GM21381 (cell line): Measurements from ENCODE around the gene APOBEC3B.
"Not testable (repeated sequence)": the region's sequence is repeated elsewhere in the genome, so short reads cannot be mapped to it uniquely, and the experiment has no call there.

ENCODE experiments used
- ATAC-seq: cut with Tn5 transposase; IDR thresholded peaks from one replicate; pipeline ENCODE4 v1.9.1; 2021; ENCODE audit warnings: mild to moderate bottlenecking, moderate library complexity; ENCODE audit not compliant: unreplicated experiment

Gene APOBEC3B

DNA sequence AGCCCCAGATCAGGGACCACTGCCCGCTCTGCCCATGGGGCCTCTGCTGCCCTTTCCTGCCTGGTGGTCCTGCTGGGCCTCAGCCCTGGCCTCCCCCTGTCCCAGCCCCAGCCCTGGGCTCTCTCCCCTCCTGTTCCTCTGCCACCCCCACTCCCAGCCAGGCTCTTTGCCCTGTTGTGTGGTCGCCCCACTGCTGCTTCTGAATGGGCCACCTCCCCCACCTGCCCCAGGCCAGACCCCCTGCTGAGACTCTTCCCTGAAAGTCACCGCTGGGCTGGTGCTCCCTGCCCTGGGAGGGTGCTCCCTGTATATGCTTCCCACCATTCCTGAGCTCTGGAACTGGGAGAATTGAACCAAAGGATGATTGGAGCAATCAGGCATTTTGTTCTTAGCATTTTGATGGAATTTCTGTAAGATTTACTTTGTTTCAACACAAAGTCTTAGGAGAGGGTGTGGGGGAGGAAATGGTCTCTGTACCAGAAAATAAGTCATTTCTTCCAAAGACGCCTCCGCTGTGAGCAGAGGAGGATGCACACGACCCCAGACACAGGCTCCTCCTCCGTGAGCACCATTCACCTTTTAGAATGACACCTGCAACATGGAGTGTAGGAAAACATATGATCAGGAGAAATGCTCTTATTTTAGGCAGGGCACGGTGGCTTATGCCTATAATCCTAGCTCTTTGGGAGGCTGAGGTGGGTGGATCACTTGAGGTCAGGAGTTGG lies 5.2 kb downstream of the APOBEC3B start:
- no peak for ATAC-seq

DNA sequence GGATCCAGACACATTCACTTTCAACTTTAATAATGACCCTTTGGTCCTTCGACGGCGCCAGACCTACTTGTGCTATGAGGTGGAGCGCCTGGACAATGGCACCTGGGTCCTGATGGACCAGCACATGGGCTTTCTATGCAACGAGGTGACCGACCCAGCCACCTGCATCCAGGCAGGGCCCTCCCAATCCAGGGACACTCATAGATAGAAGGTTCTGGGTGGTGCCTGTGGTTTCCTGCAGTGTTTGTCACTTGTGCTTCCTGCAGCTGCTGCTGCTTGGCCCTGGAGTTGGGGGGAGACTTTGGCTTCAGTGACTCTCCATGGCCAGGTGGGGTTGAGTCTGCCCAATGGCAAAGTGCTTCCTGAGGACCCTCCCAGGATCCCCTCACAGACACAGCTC lies 7.3 kb downstream of the APOBEC3B start:
- ATAC-seq: no peak

DNA sequence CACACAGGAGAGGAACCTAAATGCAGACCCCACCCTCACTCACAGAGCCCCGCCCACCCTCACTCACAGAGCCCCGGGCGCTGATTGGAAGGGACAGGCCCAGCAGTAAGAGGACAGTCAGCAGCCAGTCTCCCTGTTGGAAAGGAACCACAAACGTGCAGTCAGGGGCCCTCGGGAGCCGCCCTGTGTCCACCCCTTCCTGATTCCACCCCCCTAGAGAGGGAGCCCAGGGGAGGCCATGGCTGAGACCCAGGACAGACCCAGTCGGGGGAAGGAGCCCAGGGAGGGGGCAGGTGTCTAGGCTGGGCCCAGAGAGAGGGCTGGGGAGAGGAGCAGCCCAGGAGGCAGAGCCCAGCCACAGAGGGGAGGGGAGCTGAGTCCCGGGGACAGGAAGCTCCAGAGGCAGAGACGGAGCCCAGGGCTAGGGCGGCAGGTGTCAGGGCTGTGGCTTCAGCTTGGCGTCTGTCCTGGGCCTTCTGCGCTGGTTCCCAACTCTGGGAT lies 10.8 kb downstream of the APOBEC3B start:
- ATAC-seq: not testable (repeated sequence)

DNA sequence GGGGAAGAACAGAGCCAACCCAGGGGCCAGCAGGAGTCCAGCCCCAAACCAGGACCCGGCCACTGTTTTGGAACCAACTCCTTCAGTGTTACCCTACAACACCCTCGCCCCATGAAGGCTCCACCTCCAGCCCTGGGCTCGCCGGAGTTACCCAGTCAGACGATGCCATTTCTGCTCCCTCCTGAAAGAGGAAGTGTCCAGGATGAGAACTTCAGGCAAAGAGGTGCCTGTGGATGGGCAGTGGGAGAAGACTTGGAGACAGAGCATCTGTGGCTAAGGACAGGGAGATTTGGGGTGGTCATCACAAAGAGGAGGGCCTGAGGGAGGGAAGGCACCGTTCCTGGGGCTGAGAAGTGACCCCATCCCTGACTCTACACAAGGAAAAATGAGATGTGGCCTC lies 14.0 kb downstream of the APOBEC3B start:
- ATAC-seq: no peak

DNA sequence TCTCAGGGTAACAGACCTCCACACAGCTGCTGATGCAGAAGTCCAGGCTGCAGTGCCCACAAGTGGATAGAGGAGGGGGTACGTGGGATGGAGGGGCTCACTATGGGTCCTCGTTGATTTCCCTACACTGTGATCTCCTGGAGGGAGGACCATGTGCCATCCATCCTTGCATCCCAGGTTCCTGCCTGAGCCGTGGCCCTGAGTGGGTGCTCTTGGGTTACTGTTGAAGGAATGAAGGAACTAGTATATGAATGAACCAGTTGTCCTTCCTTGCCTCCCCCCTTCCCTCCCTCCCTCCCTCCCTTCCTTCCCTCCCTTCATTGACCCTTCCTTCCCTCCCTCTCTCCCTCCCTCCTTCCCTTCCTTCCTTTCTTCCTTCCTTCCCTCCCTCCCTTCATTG lies 15.4 kb downstream of the APOBEC3B start:
- ATAC-seq: no peak

DNA sequence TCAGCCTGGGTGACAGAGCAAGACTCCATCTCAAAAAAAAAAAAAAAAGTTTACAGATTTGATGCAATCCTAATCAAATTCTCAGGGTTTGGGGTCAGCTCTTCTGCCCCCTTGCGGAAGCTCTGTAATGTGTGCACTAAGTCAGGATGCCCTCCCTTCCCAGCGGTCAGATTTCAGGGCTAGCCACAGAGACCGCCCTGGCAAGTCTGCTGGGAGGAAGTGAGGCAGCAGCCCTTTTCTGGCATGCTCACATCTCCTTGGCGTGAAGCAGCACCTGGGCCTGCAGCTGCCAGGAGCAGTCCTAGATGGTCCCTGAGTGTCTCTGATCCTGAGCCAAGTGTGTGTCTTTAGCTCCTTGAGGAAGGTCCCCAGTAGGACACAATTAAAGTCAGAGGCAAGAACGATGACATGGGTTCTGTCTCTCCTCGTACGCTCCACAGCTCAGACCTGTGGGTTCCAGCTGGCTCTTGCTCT lies 21.1 kb downstream of the APOBEC3B start:
- ATAC-seq: peak; percentile 78

DNA sequence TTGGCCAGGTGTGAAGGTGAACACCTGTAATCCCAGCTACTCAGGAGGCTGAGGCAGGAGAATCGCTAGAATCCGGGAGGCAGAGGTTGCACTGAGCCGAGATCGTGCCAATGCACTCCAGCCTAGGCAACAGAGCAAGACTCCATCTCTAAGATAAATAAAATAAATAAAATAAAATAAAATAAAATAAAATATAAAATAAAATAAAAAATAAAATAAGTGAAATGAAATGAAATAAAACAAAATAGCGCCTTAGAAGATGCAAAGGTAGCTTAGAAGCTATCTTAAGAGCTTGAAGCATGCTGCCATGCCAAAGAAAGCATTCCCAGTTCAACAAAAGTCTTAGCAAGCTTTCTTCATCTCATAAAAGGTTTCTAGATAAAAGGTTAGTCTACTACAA lies 25.0 kb downstream of the APOBEC3B start:
- no peak for ATAC-seq

DNA sequence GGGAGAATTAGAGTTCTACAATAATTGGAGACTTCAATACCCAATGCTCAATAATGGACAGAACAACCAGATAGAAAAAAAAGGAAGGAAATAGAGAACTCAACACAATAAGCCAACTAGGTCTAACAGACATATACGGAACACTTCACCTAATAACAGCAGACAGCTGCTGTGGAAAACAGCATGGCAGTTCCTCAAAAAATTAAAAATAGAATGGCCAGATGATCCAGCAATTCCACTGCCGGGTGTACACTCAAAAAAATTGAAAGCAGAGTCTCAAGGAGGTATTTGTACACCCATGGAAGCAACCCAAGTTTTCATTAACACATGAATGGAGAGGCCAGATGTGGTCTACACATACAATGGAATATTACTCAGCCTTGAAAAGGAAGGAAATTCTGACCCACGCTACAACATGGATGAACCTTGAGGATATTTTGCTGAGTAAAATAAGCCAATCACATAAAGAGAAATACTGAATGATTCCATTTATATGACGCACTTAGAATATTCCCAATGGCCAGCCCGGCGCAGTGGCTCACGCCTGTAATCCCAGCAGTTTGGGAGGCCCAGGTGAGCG lies 26.2 kb downstream of the APOBEC3B start:
- not testable (repeated sequence) for ATAC-seq

DNA sequence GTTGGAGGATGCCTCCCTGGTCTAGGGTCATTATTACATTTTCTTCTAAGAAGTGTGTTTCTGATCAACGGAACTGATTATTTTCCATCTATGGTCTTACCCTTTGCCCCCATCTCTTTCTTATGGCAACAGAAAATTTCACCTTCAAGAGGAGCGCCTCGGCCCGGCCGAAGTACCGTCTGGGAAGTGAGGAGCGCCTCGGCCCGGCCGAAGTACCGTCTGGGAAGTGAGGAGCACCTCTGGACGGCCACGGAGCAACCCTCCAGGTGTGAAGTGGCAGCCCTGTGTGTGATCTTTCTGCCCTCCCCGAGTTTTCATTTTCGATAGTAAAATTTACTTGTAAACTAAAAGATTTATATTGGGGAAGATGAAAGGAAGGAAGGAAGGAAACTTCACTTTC lies 28.8 kb downstream of the APOBEC3B start:
- no peak for ATAC-seq

DNA sequence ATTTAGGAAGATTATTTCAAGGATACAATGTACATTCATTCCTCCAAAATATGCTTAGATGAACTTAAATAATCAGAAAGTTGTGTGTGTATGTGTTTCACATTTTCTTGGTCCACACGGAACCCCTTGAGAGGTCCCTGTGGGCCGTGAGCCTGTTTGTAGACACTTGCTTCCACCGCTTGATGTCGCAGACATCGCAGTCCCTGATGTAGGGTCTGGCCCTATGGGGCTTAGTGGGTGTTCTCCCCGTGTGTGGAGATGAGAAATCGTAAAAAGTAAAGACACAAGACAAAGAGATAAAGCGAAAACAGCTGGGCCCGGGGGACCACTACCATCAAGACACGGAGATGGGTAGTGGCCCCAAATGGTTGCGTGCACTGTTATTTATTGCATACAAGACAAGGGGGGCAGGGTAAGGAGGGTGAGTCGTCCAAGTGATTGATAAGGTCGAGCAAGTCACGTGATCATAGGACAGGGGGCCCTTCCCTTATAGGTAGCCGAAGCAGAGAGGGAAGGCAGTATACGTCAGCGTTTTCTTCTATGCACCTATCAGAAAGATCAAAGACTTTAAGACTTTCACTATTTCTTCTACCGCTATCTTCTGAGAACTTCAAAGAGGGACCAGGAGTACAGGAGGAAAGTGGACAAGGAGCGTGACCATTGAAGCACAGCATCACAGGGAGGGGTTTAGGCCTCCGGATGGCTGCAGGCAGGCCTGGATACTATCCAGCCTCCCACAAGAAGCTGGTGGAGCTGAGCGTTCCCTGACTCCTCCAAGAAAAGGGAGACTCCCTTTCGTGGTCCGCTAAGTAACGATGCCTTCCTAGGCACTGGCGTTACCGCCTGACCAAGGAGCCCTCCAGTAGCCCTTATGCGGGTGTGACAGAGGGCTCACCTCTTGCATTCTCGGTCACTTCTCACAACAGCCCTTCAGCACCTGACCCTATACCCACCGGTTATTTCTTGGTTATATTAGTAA lies 30.7 kb downstream of the APOBEC3B start:
- ATAC-seq: no peak

DNA sequence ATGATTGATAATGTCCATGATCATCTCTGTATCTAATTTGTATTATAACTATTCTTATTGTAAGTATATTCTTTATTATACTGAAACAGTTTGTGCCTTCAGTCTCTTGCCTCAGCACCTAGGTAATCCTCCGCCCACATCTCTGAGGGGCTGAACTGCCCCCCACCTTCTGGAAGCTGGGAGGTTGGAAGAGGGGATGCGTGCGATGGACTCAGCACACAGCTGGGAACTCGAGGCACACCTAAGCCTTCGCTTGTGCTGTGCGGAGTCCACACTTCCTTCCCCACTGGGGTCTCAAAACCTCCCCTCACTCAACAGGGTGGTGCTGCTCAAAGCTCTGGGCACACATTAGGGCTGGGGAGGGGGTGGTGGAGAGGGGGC lies 31.4 kb downstream of the APOBEC3B start:
- ATAC-seq: not testable (repeated sequence)

DNA sequence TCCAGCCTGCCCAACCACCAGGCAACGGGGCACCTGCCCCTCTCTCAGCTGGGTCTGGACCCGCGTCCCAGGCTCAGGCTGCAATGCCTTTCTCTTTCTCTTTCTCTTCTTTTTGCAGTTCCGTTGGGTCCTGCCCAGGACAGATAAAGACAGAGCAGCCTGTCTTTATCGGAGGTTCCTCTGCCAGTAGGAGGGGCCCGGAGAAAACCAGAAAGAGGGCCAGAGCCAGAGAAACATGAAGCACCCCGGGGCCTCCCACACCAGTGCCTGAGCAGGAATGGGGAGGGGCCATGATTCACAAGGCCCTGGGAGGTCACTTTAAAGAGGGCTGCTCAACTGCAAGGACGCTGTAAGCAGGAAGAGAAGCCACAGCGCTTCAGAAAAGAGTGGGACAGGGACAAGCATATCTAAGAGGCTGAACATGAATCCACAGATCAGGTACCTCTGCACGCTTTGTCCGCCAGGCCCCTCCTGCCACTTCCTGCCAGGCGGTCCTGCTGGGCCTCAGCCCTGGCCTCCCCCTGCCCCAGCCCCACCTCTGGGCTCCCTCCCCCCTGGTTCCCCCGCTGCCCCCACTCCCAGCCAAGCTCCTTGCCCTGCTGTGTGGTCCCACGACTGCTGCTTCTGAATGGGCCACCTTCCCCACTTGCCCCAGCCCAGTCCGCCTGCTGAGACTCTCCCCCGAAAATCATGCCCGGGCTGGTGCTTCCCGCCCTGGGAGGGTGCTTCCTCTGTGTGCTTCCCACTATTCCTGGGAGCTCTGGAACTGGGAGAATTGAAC lies 32.0 kb downstream of the APOBEC3B start, which contains the start of gene APOBEC3C:
TSS of gene APOBEC3C (plus strand) at position 316 of the 781 bp plus-strand sequence. CDS start at position 422, 106 bp downstream.
- peak; percentile 81 for ATAC-seq

DNA sequence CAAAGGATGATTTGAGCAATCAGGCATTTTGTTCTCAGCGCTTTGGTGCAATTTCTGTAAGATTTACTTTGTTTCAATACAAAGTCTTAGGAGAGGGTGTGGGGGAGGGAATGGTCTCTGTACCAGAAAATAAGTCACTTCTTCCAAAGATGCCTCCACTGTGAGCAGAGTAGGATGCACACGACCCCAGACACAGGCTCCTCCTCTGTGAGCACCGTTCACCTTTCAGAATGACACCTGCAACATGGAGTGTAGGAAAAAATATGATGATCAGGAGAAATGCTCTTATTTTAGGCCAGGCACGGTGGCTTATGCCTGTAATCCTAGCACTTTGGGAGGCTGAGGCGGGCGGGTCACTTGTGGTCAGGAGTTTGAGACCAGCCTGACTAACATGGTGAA lies 32.6 kb downstream of the APOBEC3B start:
- ATAC-seq: not testable (repeated sequence)

DNA sequence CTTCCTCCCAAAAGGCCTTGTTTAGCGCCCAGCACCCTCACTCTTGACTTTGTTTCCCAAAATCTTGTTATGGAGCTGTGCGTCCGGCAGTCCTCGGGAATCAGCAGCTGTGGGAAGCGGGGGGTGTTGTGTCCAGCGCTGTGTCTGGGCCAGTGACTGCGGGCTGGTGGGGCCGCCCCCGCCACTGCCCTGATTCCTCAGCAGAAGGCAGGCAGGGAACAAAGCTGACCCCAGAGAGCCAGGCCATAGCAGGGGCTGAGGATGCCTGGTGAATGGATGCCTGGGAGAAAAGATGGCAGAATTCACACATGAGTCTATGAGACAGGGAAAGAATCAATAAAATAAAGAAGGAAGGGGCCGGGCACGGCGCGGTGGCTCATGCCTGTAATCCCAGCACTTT lies 34.4 kb downstream of the APOBEC3B start:
- no peak for ATAC-seq

DNA sequence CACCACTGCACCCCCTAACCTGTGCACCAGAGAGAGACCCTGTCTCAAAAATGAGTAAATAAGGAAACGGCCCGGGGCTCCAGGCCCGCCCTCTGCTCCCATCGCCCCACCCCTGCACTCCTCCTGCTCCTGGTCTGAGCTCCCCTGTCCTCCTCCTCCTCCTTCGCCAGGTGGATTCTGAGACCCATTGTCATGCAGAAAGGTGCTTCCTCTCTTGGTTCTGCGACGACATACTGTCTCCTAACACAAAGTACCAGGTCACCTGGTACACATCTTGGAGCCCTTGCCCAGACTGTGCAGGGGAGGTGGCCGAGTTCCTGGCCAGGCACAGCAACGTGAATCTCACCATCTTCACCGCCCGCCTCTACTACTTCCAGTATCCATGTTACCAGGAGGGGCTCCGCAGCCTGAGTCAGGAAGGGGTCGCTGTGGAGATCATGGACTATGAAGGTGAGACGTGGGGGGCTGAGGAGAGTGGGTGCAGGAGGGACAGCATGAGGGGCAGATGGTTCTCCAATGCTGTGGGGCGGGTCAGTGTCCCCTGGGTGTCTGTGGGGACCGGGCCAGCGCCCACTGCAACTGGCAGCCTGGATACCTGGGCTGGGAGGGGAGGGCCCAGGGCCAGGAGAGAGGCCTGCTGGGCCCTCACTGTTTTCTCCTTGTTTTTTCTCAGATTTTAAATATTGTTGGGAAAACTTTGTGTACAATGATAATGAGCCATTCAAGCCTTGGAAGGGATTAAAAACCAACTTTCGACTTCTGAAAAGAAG lies 35.6 kb downstream of the APOBEC3B start:
- no peak for ATAC-seq

DNA sequence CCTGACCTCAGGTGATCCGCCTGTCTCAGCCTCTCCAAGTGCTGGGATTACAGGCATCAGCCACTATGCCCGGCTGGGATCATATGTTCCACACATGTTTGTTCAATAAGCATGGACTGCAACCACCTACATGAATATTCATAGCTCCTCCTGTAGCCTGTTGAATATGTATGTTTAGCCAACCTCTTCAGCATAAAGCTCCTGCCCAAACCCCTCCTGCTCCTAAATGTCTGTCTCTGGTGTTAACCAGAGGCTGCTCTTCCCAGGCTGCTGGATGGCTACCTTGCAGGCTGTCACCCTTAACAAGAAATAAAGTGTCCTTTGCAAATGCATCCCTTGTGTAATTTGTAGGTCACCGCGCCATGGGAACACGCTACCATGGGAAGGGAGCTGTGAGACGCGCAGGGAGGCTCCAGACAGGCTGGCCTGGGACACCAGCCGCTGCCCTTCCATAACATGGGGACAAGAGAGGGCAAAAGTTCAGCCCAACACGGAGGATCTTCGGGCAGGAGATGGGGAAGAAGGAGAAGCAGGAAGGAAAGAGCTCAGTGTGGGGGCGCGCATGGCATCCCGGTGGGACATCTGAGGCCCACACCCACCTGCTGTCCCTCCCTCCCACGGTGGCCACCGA lies 38.0 kb downstream of the APOBEC3B start:
- not testable (repeated sequence) for ATAC-seq

DNA sequence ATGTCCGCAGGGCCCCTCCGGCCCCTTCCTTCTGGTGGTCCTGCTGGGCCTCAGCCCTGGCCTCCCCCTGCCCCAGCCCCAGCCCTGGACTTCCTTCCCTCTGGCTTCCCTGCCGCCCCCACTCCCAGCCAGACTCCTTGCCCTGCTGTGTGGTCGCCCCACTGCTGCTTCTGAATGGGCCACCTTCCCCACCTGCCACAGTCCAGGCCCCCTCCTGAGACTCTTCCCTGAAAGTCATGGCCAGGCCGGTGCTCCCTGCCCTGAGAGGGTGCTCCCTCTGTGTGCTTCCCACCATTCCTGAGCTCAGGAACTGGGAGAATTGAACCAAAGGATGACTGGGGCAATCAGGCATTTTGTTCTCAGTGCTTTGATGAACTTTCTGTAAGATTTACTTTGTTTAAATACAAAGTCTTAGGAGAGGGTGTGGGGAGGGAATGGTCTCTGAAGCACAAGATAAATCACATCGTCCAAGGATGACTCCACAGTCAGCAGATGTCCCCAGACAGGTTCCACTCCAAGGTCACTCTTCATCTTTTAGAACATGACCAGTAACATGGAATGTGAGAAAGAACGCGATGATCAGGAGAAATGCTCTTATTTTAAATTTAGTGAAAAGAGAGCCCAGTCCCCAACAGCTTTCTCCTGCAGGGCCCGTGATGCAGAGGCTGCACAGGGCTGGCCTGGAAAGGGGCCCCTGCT lies 39.6 kb downstream of the APOBEC3B start:
- ATAC-seq: no peak

DNA sequence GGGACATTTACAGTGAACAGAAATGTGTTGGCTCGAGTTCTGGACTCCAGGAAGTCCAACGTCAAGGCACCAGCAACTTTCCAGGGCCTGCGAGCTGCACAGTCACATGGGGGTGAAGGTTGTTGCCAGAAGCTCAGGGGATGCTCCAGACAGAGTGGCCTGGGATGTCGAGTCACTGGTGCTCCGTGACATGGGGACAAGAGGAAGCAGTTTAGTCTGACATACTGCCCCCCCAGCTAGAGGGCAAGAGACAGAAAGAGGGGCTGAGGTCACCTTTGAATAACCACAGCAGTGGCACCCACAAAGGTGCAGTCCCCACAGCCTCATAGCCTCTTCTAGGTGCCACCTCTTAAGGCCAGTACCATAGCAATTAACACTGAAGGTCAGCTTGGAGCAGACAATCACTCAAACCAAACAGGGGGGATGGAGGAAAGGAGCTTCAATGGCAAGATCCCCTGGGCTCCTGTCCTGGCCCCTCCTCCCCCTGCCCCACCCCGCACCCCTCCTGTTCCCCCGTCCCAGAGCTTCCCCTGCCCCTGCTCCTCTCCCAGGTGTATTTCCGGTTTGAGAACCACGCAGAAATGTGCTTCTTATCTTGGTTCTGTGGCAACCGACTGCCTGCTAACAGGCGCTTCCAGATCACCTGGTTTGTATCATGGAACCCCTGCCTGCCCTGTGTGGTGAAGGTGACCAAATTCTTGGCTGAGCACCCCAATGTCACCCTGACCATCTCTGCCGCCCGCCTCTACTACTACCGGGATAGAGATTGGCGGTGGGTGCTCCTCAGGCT lies 42.6 kb downstream of the APOBEC3B start:
- no peak for ATAC-seq
